Uterus (tissue), 2 donors: ENCODE measurements around the gene CNOT3.

Experiments
- POLR2A ChIP-seq, 2 donors: fragments of 450-650 bp; IDR thresholded peaks; one replicate each; pipeline ENCODE4 v1.6.1; 2016; ENCODE audit warnings: antibody characterized with exemption in 2 of 2, mild to moderate bottlenecking in 1 of 2, moderate library complexity in 1 of 2
- TF ChIP-seq, protein P1 (sequence below), 4 experiments: fragments of 200-600 bp in 2 of 4; fragments of 450-650 bp in 2 of 4; sonication (generic) in 2 of 4; IDR thresholded peaks; one replicate each; pipeline ENCODE4 v1.5.1; 2016 to 2019; ENCODE audit warnings: antibody characterized with exemption in 4 of 4, mild to moderate bottlenecking in 2 of 4, moderate library complexity in 1 of 4

DNA sequence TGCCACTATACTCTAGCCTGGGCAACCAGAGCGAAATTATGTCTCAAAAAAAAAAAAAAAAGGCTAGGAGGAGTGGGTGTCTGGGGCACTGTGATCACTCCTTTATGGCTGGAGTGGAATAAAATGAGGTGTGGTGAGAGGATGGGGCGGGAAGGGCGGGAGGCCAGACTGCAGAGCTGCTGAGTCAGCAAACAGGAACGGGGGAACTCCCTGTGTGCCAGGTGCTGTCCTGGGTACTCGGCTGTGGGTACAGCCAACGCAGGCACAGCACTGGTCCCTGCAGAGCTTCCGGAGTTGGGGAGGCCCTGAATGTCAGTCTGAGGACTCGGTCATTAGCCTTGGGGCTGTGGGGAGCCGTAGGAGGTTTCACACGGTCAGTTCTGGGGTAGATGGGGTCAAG lies 16.3 kb upstream of the CNOT3 start:
- TF ChIP-seq, protein P1, sequence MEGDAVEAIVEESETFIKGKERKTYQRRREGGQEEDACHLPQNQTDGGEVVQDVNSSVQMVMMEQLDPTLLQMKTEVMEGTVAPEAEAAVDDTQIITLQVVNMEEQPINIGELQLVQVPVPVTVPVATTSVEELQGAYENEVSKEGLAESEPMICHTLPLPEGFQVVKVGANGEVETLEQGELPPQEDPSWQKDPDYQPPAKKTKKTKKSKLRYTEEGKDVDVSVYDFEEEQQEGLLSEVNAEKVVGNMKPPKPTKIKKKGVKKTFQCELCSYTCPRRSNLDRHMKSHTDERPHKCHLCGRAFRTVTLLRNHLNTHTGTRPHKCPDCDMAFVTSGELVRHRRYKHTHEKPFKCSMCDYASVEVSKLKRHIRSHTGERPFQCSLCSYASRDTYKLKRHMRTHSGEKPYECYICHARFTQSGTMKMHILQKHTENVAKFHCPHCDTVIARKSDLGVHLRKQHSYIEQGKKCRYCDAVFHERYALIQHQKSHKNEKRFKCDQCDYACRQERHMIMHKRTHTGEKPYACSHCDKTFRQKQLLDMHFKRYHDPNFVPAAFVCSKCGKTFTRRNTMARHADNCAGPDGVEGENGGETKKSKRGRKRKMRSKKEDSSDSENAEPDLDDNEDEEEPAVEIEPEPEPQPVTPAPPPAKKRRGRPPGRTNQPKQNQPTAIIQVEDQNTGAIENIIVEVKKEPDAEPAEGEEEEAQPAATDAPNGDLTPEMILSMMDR (IDR thresholded peaks at IDR 0.05), result no peak
- TF ChIP-seq POLR2A (IDR thresholded peaks at IDR 0.05), result no peak
